HPDE6-E6E7 (cell line): ENCODE measurements around the gene ELSPBP1.
A peak's percentile ranks its signal among the peaks of the same experiment; 100 is the strongest.
"Not testable (repeated sequence)": the region's sequence is repeated elsewhere in the genome, so short reads cannot be mapped to it uniquely, and the experiment has no call there.

Source experiments
- DNase-seq: peaks from one replicate; pipeline ENCODE4 v3.0.0; 2011; ENCODE audit warnings: missing footprints; ENCODE audit errors: extremely low spot score

The ELSPBP1 gene

DNA sequence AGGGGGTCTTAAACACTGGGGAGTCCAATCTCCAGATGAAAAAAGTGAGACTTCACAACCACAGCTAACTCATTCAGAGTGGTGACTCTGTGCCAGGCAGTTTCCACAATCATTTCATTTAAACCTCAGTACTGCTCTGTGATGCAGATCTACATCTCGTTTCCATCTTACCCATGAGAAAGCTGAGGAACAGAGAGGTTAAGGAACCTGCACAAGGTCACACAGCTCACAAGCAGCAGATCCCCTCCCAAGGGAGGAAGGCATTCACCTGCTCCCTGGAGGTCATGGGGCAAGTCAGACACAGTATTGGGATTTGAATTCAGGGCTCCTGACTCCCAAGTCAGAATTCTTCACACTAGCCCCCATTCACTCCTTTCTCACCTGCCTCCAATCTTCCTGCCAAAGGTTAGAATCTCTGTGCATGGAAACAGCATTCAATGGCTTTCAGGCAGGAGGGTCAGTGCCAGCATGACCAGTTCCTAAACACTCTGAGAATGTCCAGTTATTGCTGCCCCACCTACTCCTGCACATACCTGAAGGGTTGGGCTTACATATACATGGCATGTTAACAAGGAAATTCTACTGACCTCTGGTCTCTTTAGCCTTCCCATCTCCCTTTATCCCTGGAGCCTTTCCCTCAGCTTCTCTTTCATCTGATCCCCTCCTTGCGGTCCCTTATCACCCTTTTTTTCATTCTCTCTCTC is 47.6 kb downstream of the ELSPBP1 start:
- DNase-seq: no peak

DNA sequence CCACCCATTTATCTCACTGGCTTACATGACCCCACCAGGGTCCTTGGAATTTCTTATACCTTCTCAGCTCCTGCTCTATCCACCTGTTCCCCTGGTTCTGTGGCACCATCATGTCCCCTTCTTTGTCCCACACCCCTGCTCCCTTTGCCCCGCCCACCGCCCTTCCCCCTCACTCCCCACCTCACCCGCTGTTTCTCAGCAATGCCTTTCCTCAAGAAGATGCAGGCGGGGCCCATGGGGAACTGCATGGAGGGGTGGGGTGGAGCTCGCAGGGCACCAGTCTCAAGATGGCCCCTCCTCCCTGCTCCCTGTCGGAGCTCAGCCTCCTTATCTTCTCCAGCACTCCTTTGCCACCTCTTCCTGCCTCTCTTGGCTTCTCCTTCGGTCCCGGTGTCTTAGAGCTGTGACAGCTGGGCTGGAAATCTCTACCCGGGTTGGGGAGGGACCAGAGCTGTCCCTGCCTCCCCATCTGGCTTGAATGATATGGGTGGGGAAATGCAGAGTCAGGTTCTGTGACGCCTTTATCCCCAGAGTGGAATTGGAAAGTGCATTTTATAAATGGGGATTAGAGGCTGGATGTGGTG is 49.3 kb downstream of the ELSPBP1 start, which contains the start of gene CABP5:
Gene CABP5 (minus strand): TSS at position 405 of the 584 bp plus-strand sequence. CDS start 157 bp downstream, at position 248.
- DNase-seq: no peak

DNA sequence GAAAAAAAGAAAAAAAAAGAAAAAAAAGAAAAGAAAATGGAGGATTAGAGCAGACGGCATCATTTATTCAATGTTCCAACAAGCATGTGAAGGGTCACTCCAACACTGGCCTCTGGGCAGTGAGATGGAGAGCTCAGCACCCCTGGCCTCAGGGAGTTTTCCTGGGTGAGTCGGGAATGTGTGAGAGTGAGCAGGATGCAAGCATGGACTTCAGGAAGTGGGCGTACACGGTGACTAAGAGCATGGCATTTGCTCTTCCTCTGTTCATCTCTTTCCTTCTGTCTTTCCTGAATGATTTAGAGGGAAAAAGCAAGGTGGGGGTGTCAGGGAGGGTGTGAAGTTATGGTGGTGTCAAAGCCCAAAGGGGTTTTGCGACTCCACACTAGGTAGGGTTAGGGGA is 50.1 kb downstream of the ELSPBP1 start:
- DNase-seq: no peak

DNA sequence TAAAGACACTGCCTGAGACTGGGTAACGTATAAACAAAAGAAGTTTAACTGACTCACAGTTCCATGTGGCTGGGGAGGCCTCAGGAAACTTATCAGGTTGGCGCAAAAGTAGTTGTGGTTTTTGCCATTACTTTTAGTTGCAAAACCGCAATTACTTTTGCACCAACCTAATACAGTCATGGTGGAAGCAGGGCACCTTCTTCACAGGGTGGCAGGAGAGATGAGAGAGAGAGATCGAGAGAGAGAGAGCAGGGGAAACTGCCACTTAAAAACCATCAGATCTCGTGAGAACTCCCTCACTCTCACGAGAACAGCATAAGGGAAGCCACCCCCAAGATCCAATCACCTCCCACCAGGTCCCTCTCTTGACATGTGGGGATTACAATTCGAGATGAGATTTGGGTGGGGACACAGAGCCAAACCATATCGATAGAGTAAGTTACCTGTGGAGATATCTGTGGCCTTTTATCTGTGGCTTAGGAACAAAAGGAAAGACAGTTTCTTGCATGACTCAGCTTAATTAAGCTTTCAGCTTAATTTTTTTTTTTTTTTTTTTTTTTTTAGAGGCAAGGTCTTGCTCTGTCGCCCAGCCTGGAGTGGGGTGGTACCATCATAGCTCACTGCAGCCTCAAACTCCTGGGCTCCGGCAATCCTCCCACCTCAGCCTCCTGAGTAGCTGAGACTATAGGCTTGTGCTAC is 57.1 kb downstream of the ELSPBP1 start:
- no peak for DNase-seq

DNA sequence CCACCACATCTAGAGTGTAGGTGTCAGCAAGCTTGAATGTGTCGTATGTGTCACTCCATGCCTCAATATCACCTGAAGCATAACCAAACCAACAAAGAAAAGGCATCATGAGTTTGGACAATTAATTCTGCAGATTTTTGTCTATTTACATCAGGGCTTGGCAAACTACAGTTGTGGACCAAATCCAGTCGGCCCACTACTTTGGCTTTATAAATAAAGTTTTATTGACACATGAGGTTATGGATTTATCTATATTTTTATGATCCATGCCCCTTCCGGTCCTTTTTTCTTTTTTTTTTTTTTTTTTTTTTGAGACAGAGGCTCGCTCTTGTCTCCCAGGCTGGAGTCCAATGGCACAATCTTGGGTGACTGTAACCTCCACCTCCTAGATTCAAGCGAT is 58.6 kb downstream of the ELSPBP1 start:
- DNase-seq: no peak

DNA sequence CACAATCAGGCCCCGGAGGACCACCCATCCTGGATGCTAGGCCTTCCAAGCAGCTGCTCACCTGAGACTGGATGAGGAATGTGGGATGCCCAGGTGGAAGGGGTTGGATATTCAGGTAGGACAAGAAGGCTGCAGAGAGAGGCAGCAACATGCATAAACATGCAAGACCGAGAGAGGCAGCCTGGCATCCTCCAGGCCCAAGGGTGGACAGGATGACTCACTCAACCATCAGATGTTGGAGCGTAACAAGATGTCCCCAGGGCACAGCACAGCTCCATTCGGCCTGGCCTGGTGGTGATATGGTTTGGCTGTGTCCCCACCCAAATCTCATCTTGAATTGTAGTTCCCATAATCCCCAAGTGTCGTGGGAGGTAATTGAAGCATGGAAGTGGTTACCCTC is 59.4 kb downstream of the ELSPBP1 start:
- DNase-seq: peak; percentile 73

DNA sequence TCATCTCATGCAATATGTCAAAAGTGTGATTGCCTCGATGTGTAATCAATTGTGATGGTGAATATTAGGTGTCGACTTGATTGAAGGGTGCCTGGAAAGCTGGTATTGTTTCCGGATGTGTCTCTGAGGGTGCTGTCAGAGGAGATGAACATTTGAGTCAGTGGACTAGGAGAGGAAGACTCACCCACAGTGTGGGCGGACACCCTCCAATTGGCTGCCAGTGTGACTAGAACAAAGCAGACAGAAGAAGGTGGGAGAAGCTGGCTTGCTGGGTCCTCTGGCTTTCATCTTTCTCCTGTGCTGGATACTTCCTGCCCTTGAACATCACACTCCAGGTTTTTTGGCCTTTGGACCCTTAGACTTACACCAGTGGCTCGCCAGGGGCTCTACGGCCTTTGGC is 64.9 kb downstream of the ELSPBP1 start:
- no peak for DNase-seq

DNA sequence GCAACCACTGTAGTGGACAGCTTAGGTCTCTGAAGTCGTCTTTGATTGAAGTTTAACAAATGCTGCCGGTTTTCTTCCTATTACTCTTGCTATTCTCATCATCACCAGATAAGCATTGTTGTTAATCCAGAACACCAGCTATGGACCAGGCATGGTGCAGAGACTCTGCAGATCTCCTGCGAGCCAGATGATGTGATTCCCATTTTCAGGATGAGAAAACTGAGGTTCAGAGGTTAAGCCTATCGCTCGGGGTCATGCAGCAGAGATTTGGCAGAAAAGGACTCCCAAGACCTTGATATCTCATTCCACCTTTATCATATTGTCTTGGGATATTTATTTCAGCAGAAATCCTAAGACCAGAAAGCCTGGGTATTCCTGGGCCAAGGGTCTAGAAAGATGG is 65.9 kb downstream of the ELSPBP1 start:
- DNase-seq: no peak

DNA sequence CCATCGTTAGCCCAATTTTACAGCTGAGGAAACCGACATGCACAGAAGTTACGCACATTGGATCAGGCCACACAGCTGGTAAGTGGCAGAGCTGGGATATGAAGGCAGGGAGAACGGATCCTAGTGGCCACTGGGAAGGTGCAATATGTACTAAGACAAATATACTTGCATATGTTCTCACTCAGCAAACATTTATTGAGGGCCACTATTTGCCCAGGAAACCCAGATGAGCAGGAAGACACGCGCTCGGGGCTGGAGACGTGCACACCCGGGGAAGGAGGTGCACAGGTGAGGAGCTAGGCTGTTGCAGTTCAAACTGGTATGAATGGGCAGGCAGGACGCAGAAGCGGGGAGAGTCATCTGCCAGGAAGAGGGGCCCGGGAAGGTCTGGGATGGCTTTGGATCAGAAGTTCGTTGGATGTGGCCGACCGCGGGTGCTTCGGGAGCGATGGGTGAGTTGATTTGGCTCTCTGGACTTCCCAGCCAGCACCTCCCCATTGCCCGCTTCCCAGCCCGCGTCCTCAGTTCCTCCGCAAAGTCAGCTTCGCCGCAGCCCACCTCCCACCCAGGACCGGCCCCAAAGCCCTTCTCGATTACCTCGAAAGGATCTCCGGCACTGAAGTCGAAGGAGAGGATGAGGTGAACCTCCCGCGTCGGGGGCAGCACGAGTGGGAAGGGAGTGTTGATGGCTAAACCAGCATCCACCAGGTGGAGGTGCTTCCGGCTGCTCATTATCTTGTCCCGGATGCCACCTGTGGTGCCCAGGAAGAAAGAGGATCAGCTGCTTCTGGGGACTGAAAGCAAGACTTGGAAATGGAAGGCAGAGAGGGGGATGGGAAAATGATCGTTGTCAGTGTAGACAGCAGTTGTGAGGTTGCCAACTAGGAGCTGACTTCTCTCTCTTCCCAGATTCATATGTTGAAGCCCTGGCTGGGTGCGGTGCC is 67.2 kb downstream of the ELSPBP1 start:
- no peak for DNase-seq

DNA sequence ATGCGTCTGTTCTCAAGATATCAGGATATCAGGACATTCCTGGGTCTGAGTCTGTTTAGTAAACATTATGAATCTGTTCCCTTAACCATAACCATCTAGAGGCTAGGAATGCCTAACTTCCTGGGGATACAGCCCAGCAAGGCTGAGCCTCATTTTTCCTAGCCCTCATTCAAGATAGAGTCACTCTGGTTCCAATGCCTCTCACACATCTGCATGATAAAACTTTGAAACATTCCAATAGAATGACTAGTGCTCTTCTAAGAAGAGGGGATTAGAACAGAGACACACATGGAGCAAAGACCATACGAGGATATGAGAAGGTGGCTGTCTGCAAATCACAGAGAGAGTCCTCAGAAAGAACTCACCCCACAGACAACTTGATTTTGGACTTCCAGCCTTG is 70.1 kb downstream of the ELSPBP1 start:
- no peak for DNase-seq

DNA sequence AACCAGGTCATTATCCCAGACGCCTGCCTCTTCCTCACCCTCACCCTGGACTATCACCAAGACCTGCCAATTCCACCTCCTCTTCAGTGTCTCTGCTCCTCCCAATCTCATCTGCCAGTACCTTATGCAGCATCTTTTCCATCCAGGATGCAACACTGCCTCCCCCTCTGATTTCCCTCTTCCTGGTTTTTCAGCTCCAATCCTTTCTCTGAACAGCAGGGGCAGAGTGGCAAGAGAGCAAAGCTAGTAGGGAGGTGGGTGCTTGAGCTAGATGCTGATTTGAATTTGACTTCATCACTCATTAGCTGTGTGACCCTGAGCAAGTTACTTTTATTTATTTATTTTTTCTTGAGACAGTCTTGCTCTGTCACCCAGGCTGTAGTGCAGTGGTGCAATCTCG is 75.0 kb downstream of the ELSPBP1 start:
- DNase-seq: no peak

DNA sequence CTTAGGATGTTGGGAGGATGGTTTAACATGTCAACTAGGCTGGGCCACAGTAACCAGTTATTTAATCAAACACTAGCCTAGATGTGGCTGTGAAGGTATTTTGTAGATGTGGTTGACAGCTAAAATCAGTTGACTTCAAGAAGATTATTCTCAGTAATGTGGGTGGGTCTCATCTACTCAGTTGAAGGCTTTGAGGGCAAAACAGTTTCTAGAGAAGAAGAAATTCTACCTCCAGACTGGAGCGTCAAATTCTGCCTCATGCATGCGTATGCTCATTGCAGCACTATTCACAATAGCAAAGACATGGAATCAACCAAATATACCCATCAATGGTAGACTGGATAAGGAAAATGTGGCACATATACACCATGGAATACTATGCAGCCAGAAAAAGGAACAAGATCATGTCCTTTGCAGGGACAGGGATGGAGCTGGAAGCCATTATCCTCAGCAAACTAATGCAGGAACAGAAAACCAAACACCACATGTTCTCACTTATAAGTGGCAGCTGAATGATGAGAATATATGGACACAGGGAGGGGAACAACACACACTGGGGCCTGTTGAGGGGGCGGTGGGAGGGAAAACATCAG is 75.8 kb downstream of the ELSPBP1 start:
- DNase-seq: not testable (repeated sequence)
